Choroid plexus epithelial cell (primary cell): ENCODE results near the gene CEACAM8.
"Not testable (repeated sequence)": the region's sequence is repeated elsewhere in the genome, so short reads cannot be mapped to it uniquely, and the experiment has no call there.

Experiments
- DNase-seq: peaks from one replicate; pipeline ENCODE4 v3.0.0-alpha.2; 2010; ENCODE audit warnings: low read depth
- H3K4me3 ChIP-seq: 2 replicates; pipeline ENCODE4 v1.5.1; 2011; ENCODE audit warnings: low read depth, mild to moderate bottlenecking, control low read depth, low read length, moderate library complexity
- CTCF ChIP-seq: conservative IDR thresholded peaks from 2 replicates; pipeline ENCODE4 v1.5.1; 2011; ENCODE audit warnings: low read depth, mild to moderate bottlenecking, control low read depth, inconsistent platforms, low read length, moderate library complexity

Gene CEACAM8

GRCh38 chr19:42558450-42559150 lies 36.1 kb downstream of the CEACAM8 start:
- H3K4me3 ChIP-seq = no peak overlapping the region
- DNase-seq = no peak
- no peak for TF ChIP-seq CTCF

DNA sequence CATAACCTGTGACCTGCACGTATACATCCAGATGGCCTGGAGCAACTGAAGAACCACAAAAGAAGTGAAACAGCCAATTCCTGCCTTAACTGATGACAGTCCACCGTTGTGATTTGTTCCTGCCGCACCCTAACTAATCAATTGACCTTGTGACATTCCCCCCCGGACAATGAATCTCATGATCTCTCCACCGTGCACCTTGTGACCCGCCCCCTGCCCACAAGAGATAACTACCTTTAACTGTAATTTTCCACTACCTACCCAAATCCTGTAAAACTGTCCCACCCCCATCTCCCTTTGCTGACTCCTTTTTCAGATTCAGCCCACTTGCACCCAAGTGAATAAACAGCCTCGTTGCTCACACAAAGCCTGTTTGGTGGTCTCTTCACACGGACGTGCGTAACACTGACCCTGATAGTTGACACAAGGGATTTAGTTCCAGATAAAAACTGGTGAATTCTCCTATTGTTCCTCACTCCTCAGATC lies 37.3 kb downstream of the CEACAM8 start:
- not testable (repeated sequence) for H3K4me3 ChIP-seq, DNase-seq

DNA sequence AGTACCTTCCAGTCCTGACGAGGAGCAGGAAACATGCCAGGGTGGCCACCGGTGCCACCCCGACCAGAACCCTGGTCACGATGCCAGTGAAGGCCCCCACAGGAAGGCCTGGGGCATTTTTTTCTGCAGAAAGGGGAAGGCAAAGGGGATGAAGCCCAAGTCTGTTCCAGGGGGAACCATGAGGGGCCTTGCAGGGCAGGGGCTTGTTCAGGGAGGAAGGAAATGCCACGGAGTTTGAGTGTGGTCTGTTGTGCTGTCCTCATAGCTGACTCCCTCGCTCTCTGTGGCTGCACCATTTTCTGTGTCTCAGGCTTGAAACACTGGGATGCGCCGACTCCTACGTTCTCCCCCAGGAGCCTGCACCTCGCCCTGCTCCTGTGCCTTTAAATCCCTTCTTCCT lies 38.9 kb downstream of the CEACAM8 start:
- no peak for TF ChIP-seq CTCF
- no peak overlapping the region for H3K4me3 ChIP-seq
- no peak for DNase-seq

- DNase-seq = peak; percentile 5
- no peak overlapping the region for H3K4me3 ChIP-seq
- TF ChIP-seq CTCF = no peak
Measured at GRCh38 chr19:42555317-42555716, 39.4 kb downstream of the CEACAM8 start.

DNA sequence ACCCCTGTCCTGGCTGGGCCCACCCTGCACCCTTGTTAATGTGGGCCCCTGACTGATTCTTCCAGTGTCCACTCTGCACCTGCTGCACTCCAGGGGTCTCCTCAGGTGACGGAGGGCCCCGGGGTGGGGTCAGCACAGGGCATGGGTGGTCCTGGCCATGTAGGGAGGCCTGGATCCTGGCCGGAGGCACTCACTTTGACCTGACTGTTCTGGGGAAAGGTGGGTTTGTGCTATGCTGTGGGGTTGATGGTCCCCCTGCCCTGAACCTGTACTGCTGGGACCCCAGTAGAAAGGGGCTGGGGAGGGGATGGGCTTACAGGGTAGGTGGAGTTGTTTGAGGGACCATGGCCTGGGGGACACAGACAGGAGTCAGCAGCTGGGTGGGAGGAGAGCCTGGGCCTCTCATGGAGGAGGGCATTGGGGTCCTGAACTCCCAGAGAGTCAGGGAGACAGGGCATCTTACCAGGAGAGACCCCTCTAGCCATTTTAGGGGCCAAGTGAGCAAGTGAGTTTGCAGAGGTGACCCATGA lies 40.6 kb downstream of the CEACAM8 start:
- no peak for TF ChIP-seq CTCF
- no peak overlapping the region for H3K4me3 ChIP-seq
- DNase-seq = no peak

DNA sequence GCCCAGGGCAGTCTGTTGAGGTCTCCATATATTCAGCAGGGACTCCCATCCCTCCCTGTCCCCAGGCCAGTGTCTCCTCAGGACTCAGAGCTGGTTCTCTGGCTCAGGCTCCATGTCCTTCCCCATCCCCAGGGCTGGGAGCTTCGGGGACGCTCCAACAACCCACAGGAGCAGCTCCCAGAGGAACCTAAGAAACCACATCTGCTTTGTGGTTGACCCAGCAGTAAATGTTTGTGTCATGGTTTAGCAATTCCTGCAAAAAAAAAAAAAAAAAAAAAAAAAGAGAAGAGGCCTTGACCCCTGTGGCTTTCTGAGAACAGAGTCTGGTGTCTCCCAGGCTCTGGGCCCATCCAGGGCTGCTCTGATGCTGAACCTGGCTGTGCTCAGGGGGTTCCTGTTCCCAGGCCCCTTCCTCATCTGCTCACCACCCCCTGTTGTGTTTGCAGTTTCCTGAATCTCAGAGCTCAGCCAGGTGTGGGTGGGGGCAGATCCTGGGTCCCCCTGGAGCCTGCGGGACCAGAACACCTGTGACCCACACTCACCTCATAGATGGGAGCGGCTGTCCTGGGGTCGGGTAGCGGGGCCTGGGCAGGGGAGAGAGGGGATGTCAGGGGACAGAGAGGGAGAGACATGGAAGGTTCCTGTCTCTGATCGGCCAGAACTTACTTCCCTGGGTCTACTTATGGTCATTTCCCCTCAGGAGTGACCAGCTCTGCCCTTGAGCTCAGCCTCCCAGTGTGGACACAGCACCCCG lies 41.3 kb downstream of the CEACAM8 start:
- DNase-seq = peak; percentile 93
- no peak overlapping the region for H3K4me3 ChIP-seq
- no peak for TF ChIP-seq CTCF
